Suprapubic skin (tissue), 4 donors: ENCODE measurements around the gene CACNA2D4. TPM values are rescaled to one million over a fixed set of nuclear protein-coding genes. Genes with fewer than 3 reads are reported as not detected.
A peak's percentile ranks its signal among the peaks of the same experiment; 100 is the strongest.

Experiments used
- DNase-seq, 2 donors: peaks; one replicate each; pipeline ENCODE4 v3.0.0-alpha.2; 2019; ENCODE audit warnings: low spot score in 2 of 2
- H3K27ac ChIP-seq: fragments of 200-600 bp; sonication (generic); one replicate; pipeline ENCODE4 v1.5.1; 2019
- H3K27me3 ChIP-seq: fragments of 200-600 bp; sonication (generic); one replicate; pipeline ENCODE4 v1.5.1; 2019
- H3K36me3 ChIP-seq: fragments of 200-600 bp; sonication (generic); one replicate; pipeline ENCODE4 v1.5.1; 2019
- H3K4me1 ChIP-seq: fragments of 200-600 bp; sonication (generic); one replicate; pipeline ENCODE4 v1.5.1; 2019
- H3K4me3 ChIP-seq: fragments of 200-600 bp; sonication (generic); one replicate; pipeline ENCODE4 v1.5.1; 2019; ENCODE audit warnings: mild to moderate bottlenecking
- H3K9me3 ChIP-seq: fragments of 200-600 bp; sonication (generic); one replicate; pipeline ENCODE4 v1.5.1; 2019
- CTCF ChIP-seq, 2 donors: fragments of 200-600 bp in 1 of 2; fragments of 450-650 bp in 1 of 2; sonication (generic) in 1 of 2; IDR thresholded peaks; one replicate each; pipeline ENCODE4 v1.5.1; 2016 to 2019; ENCODE audit warnings: antibody characterized with exemption in 2 of 2, mild to moderate bottlenecking in 1 of 2, moderate library complexity in 1 of 2
- EP300 ChIP-seq: sonication (generic); formaldehyde crosslinking; IDR thresholded peaks from one replicate; pipeline ENCODE4 v1.6.1; 2017; ENCODE audit warnings: antibody characterized with exemption
- POLR2A ChIP-seq, 2 donors: fragments of 450-650 bp; IDR thresholded peaks; one replicate each; pipeline ENCODE4 v1.6.1; 2017; ENCODE audit warnings: antibody characterized with exemption in 2 of 2, mild to moderate bottlenecking in 2 of 2, moderate library complexity in 2 of 2
- POLR2AphosphoS5 ChIP-seq, 3 donors: sonication (generic); formaldehyde crosslinking; IDR thresholded peaks; one replicate each; pipeline ENCODE4 v1.6.1; 2017; ENCODE audit warnings: antibody characterized with exemption in 3 of 3
- WGBS: methylation state at CpG from one replicate; pipeline ENCODE4 v1.1.5; 2018; 5-methylcytosine and 5-hydroxymethylcytosine counted together
- total RNA-seq, 4 donors: library from RNA; depleted of rRNA; stranded (reverse); fragments of >200 nt; gene quantifications; one replicate each; pipeline ENCODE4 v1.1.0, GENCODE V29; 2016

Gene CACNA2D4
- total RNA-seq, 4 donors from 2014 or later, result 0.56 to 1.5 (median 0.97) TPM

GRCh38 chr12:1851151-1851701 is 67.2 kb downstream of the CACNA2D4 start:
- Histone ChIP-seq H3K36me3 (no peaks in the 10 kb centered on the region), H3K4me3 (no peak overlapping the region), H3K27me3 (peaks cover 3% of the 10 kb centered on the region), H3K27ac (no peak overlapping the region), H3K9me3 (peaks cover 11% of the 10 kb centered on the region), H3K4me1 (no peaks in the 10 kb centered on the region)
- WGBS, result 34% methylated on average over 7 of the region's 7 CpGs
- no peak for DNase-seq
- TF ChIP-seq POLR2A (IDR thresholded peaks at IDR 0.05) (no peak), POLR2AphosphoS5 (IDR thresholded peaks at IDR 0.05) (no peak), EP300 (no peak), CTCF (IDR thresholded peaks at IDR 0.05) (no peak)

GRCh38 chr12:1848745-1849144 is 69.7 kb downstream of the CACNA2D4 start:
- DNase-seq, result no peak
- H3K9me3 ChIP-seq, result no peaks in the 10 kb centered on the region
- H3K4me3 ChIP-seq, result no peak overlapping the region
- TF ChIP-seq POLR2A (IDR thresholded peaks at IDR 0.05), result no peak
- no peak for TF ChIP-seq EP300
- TF ChIP-seq CTCF (IDR thresholded peaks at IDR 0.05), result no peak
- TF ChIP-seq POLR2AphosphoS5 (IDR thresholded peaks at IDR 0.05), result no peak
- no peak overlapping the region for H3K27ac ChIP-seq
- no peaks in the 10 kb centered on the region for H3K36me3 ChIP-seq
- peaks cover 19% of the 10 kb centered on the region for H3K27me3 ChIP-seq
- 77% methylated on average over 6 of the region's 6 CpGs for WGBS
- H3K4me1 ChIP-seq, result no peaks in the 10 kb centered on the region

GRCh38 chr12:1848146-1848545 is 70.3 kb downstream of the CACNA2D4 start:
- Histone ChIP-seq H3K4me1 (no peaks in the 10 kb centered on the region), H3K27me3 (peaks cover 25% of the 10 kb centered on the region), H3K9me3 (no peaks in the 10 kb centered on the region), H3K36me3 (no peaks in the 10 kb centered on the region), H3K27ac (no peak overlapping the region), H3K4me3 (no peak overlapping the region)
- no peak for TF ChIP-seq POLR2AphosphoS5 (IDR thresholded peaks at IDR 0.05)
- TF ChIP-seq CTCF (IDR thresholded peaks at IDR 0.05), result no peak
- no peak for TF ChIP-seq POLR2A (IDR thresholded peaks at IDR 0.05)
- no peak for TF ChIP-seq EP300
- 62% methylated on average over 10 of the region's 10 CpGs for WGBS
- peak in 1 of 2 donors; percentile 35 for DNase-seq

- DNase-seq, result no peak
- peaks cover 33% of the 10 kb centered on the region for H3K27me3 ChIP-seq
- H3K36me3 ChIP-seq, result no peaks in the 10 kb centered on the region
- TF ChIP-seq EP300 (no peak), POLR2A (IDR thresholded peaks at IDR 0.05) (no peak), CTCF (IDR thresholded peaks at IDR 0.05) (no peak), POLR2AphosphoS5 (IDR thresholded peaks at IDR 0.05) (no peak)
- WGBS, result 69% methylated on average over 4 of the region's 4 CpGs
- no peaks in the 10 kb centered on the region for H3K4me1 ChIP-seq
- no peak overlapping the region for H3K4me3 ChIP-seq
- no peak overlapping the region for H3K27ac ChIP-seq
- H3K9me3 ChIP-seq, result no peaks in the 10 kb centered on the region
These were observed 71.0 kb downstream of the CACNA2D4 start for GRCh38 chr12:1847411-1847810.

GRCh38 chr12:1846421-1847405 is 71.7 kb downstream of the CACNA2D4 start:
- 85% methylated on average over 15 of the region's 24 CpGs for WGBS
- no peaks in the 10 kb centered on the region for H3K9me3 ChIP-seq
- peak in 1 of 2 donors; percentile 38 for DNase-seq
- TF ChIP-seq POLR2AphosphoS5 (IDR thresholded peaks at IDR 0.05) (no peak), POLR2A (IDR thresholded peaks at IDR 0.05) (no peak), CTCF (IDR thresholded peaks at IDR 0.05) (no peak), EP300 (no peak)
- H3K27me3 ChIP-seq, result peaks cover 40% of the 10 kb centered on the region
- H3K27ac ChIP-seq, result no peak overlapping the region
- H3K4me1 ChIP-seq, result no peaks in the 10 kb centered on the region
- H3K4me3 ChIP-seq, result no peak overlapping the region
- H3K36me3 ChIP-seq, result no peaks in the 10 kb centered on the region
